KBM-7 (cell line): Measurements from ENCODE around the gene MT4.

ENCODE experiments used
- DNase-seq: peaks from one replicate; pipeline ENCODE4 v3.0.0-alpha.2; 2015
- in situ Hi-C: fragments of 300-500 bp; cut with MboI; formaldehyde crosslinking; loops from 2 replicates; pipeline ENCODE4 v1.14.3; 2020; ENCODE audit warnings: low sequenced_read_pairs, low pct_unique_long_range_greater_than_20kb, mixed read lengths

The MT4 gene

GRCh38 chr16:56616608-56617211, 51.8 kb downstream of the MT4 start:
- in situ Hi-C loops: no loop called here
- no peak for DNase-seq

- in situ Hi-C loops: no loop called here
These were observed 52.6 kb downstream of the MT4 start for GRCh38 chr16:56617212-56618085.

GRCh38 chr16:56618138-56618537, 53.3 kb downstream of the MT4 start:
- no peak for DNase-seq
- in situ Hi-C loops: no loop called here

More at GRCh38 chr16:56617212-56618085, 52.6 kb downstream of the MT4 start:
- DNase-seq: no peak
